HG03565 (cell line): Measurements from ENCODE around the gene RPS6KA2.

Source experiments
- ATAC-seq: cut with Tn5 transposase; IDR thresholded peaks from one replicate; pipeline ENCODE4 v1.9.1; 2021; ENCODE audit warnings: mild to moderate bottlenecking, moderate library complexity; ENCODE audit not compliant: unreplicated experiment

RPS6KA2 gene

GRCh38 chr6:166508726-166509125 is 118.3 kb downstream of the RPS6KA2 start:
- ATAC-seq, result no peak

GRCh38 chr6:166507809-166508564 is 119.1 kb downstream of the RPS6KA2 start:
- no peak for ATAC-seq

GRCh38 chr6:166507380-166507779 is 119.7 kb downstream of the RPS6KA2 start:
- no peak for ATAC-seq

DNA sequence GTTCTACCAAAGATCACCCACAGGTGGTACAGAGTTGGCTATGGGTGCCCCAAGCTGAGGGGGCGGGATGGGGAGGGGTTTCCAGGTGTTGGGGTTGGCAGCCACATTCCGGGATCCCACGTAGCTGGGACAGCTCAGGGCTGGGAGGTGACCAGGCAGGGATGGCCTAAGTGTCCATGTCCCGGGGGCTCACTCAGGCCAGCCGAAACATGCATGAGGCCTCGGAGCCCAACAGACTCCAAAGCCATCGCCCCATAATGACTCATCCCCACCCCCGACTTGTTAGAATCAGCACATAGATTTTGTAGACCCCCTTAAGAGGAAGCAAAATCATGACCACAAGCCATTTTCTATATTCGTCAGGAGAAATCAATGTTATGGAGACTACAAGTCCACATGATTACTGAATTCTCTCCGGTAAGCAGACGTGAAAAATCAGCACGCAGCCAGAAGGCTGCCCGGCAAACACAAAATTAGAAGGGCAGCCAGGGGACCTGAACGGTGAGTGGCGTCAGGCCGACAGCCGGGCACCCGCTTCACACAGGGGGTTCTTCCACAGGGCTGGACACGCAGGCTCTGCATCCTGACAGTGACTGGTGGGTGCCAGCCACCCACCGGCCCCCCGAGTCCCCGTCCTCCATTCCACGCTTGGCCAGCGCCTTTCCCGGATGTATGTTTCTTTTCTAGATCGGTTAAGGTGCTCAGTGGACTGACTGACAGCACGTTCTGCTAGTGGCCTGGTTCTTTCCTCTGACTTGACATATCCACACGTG is 121.7 kb downstream of the RPS6KA2 start:
- no peak for ATAC-seq

DNA sequence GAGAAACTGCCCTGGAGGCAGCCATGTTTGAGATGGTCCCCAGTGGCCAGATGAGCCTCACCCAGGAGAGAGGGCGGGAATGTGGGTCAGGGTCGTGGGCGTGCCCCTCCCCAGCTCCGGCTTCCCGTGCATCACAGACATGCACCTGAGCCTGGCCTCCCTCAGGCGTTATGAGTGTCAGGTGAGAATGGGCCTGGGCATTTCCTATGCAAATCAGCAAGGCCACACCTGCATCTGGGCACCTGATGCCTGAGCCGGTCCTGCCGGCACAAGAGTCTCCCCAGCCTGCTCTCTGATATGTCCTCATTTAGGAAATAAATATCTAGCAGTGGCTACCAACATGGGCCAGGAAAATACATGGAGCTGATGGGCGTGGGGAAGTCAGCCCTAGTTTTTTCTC is 123.0 kb downstream of the RPS6KA2 start:
- no peak for ATAC-seq

DNA sequence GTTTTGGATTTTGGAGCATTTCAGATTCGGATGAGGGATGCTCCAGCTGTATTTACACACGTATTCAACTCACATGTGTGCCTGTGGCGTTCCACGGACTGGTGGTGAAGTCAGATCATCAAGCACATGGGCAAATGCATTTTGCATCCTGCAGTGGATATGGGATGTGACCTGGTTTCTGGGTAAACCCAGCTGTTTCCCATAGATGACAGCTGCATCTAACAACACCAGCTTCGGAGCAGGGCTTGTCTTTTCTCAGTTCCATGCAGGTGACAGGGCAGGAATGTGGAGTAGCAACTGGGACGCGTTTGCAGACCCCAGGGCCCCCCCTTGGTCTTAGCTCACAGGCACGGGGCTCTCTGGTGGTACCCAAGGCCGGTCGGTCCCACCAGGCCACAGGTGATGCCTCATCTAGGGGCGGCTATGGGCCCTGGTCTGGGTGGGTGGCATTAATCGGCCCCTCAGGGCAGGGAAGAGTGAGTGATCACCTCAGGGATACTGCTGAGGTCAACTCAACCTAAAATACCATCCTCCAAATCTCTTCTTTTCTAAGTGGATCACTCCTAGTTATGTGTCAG is 123.8 kb downstream of the RPS6KA2 start:
- no peak for ATAC-seq

DNA sequence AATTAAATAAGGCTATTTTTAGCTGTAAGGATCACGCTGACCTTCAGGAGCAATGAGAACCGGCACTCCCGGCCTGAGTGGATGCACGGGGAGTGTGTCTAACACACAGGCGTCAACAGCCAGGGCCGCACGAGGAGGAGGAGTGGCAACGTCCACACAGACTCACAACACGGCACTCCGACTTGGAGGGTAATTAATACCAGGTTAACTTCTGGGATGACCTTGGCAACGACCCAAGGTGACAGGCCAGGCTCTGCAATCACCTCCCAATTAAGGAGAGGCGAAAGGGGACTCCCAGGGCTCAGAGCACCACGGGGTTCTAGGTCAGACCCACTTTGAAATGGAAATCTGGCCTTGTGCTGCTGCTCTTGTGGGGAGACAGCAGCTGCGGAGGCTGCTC is 124.6 kb downstream of the RPS6KA2 start:
- no peak for ATAC-seq

GRCh38 chr6:166501246-166501645 is 125.8 kb downstream of the RPS6KA2 start:
- no peak for ATAC-seq

GRCh38 chr6:166500246-166500645 is 126.8 kb downstream of the RPS6KA2 start:
- no peak for ATAC-seq

DNA sequence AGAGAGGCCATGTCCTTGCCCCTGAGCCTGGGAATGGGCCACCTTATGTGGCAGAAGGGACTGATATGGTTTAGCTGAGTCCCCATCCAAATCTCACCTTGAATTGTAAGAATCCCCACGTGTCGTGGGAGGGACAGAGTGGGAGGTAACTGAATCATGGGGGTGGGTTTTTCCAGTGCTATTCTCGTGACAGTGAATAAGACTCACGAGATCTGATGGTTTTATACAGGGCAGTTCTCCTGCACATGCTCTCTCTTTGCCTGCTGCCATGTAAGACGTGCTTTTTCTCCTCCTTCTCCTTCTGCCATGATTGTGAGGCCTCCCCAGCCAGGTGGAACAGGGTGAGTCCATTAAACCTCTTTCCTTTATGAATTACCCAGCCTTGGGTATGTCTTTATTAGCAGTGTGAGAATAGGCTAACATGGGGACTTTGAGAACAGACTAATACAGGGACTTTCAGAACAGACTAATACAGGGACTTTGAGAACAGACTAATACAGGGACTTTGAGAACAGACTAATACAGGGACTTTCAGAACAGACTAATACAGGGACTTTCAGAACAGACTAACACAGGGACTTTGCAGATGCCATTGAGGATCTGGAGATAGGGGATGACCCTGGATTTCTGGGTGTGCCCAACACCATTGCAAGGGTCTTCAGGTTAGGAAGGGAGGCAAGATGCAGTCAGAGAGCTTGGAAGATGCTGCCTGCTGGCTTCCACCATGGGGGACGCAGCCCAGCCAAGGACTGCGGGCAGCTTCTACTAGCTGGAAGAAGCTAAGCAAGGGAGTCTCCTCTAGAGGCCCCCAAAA is 127.5 kb downstream of the RPS6KA2 start:
- peak; percentile 71 for ATAC-seq

DNA sequence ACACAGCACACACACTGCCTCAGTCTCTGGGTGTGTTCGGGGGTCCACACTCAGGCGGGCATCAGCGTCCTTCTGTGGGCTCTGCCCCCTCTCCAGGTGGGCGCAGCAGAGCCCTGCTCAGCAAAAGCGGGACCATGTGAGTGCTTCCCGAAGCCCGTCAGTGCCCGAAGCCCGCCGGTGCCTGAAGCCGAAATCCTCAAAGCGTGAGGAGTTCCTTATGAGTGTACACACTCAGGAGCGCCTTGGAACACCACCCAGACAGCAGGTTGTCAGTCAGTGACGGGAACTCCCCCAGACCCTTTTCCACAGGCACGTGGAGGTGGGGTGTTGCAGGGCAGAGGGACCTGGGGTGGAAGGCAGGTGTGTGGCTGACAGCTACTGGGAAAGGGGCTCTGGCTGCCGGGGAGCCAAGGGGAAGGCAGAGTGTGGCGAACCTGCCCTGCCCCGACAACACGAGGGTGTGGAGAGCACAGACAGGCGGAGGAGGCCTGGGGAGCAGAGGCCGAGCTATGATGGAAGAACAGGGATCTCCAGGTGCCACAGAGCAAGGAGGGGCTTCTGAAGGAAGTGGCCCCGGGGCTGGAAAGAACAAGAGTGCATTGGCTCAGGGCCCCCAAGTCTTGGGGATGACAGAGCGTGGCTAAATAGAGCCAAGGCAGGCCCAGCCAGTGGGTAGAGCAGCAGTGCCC is 128.2 kb downstream of the RPS6KA2 start:
- no peak for ATAC-seq

- ATAC-seq, result no peak
Measured at GRCh38 chr6:166498228-166498627, 128.8 kb downstream of the RPS6KA2 start.

DNA sequence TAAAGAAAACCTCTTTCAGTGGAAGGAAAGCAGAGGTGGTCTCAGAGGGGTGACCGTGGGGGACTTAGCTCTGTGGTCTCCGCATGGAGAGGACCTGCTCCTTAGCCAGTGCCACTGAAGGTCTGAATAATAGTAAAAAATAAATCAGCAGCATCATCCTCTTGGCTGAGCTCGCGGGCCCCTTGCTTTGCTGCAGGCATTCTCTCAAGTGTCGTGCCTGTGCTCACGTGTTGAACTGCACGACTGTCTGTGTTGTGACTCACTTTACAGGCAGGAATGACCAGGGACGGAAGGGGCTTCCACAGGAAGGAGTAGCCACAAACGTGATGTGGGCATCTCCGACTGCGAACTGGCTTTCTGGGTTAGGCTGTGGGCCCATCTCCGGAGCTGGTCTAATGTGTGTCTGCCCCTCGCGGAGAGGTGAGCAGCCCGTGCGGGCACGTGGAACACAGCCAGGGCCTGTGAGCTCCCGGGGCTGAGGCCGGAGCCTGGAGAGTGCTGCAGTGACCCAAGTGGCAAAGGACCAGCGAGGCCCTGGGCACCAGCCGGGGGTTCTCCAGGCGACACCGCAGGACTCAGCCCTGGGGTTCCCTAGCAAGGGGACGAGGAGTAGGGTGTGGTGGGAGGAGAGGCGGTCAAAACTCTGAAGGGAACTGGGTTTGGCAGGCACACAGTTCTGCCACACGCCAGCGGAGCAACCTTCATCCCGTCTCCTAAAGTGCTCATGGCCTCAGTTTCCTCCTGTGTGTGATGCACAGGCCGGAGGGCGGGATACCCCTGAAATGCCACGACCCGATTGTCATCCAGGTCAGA is 129.8 kb downstream of the RPS6KA2 start:
- no peak for ATAC-seq

DNA sequence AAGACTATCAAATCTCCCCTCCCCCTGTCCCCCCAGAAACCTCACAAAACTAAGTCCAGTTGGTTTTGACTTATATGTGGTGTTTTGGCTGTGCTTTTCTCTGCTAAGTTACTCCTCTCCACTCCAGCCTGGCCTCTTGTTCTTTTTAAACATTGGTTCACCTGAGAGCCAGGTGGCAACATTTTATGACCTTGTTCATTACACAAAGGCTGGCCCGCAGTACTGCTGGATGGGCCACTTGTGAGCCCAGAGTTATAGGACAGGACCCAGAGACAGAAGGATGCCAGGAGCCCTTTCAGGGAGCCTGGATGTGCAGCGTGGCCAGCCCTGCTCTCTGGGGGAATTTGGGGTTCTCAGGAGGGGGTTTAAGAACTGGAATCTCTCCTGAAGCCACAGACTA is 130.6 kb downstream of the RPS6KA2 start:
- no peak for ATAC-seq

DNA sequence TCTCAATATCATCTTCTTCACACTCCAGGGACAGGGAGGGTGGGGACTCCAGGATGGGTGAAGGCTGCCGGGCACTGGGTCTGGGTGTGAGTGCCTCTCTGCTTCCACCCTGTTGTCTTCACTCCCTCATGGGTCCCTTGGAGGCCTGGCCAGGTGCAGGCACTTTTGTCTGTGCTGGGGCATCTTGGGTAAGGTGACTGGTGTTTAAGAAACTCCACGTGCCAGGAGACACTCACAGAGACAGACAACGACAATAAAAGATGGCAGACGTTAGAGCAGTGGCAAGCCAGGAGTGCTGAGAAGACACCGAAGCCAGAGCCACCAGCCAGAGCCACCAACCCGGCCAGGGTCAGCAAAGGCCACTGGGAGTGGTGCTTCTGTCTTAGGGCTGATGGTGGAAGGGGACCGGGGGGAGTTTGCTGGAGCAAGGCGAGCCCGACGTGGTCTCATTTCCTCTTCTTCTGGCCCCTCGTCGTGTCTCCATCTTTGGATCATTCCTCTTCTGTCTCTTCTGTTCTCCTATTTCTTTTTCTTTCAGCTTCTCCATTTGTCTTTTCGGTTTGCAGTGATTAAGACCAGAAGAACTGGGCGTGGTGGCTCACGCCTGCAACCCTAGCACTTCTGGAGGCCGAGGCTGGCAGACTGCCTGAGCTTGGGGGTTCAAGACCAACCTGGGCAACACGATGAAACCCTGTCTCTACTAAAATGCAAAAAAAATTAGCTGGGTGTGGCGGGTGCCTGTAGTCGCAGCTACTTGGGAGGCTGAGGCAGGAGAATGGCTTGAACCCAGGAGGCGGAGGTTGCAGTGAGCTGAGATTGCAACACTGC is 131.3 kb downstream of the RPS6KA2 start:
- ATAC-seq, result no peak

DNA sequence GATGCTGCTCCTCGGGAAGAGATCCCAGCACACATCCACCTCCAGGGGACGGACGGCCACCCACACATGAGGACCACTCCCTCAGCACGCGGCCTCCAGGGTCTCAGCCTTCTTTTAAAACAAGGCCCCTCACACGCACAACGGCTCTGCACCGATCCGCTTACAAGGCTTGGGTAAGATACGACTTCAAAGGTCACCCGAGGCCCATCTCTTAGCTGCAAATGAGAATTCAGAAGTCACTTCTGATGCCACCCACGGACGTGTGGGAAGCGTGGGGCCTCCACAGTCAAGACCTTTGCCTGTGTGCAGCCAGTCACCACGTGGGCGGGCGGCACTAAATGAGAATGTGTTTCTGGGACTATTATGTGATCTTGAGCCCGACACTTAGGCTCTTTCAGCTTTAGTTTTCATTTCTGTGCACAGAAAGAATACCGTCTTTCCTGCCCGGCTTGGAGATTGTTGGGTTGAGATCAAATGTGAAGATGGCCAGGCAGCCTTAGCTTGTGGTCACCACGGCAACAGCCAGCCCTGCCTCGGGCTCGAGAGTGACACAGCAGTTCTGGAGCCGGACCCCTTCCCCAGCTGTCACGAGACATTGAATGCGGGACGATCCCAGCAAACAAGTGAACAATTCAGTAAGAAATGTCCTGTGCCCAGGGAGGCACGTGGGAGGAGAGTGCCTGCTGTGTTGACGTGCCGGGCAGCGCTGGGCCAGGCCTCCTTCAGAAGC is 132.1 kb downstream of the RPS6KA2 start:
- ATAC-seq, result no peak

DNA sequence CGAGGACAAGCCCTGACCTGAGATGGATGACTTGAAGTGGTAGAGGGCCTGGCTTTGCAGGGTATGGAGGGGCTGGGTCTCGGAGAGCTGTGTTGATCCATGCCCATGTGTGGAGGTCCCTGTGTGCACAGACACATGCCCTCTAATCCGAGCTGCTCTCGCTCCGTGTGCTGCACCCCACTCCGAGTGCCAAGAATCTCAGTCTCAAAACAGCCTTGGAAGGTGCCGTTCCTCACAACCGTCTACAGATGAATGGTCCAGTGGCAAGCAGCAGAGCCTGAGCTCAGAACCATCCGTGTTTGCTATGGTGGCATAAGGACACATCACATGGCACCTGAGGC is 133.0 kb downstream of the RPS6KA2 start:
- no peak for ATAC-seq

DNA sequence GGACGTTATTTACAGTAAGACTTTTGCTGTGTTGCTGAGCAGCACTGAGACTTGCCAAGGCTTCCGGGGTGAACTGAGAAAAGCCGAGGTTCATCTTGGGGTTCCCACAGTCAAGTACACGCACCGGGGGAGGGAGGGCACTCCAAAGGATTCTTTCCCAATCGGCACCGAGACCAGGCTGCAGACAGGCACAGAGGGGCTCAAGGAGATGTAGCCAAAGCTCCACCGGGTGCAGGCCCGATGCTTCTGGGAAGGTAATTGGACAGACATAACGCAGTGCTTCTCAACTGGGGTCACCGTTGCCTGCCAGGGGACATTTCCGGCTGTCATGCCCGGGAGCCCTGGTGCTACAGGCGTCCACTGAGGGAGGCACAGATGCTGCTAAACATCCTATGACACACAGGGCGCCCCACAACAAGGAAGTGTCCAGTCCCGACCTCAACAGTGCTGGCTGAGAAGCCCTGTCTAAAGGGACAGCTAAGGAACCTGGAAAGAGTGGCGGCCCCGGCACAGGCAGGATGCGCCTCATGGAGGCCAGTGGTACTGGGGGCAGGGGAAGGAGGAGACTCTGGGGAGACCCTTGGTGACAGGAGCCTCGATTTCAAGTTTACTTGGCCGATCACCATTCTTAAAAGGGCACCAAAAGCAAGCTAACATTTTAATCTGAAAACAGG is 133.5 kb downstream of the RPS6KA2 start:
- no peak for ATAC-seq
